Iris pigment epithelial cell (primary cell): ENCODE measurements around the gene CHAF1A.

Experiments
- DNase-seq: peaks from one replicate; pipeline ENCODE4 v3.0.0-alpha.2; 2011; ENCODE audit warnings: low read depth

Gene CHAF1A

GRCh38 chr19:4379383-4380253 is 22.8 kb upstream of the CHAF1A start:
- DNase-seq = peak; percentile 48

- DNase-seq = no peak
Observed at GRCh38 chr19:4380254-4380727, 22.1 kb upstream of the CHAF1A start.

GRCh38 chr19:4385291-4386040 is 17.0 kb upstream of the CHAF1A start:
- no peak for DNase-seq

GRCh38 chr19:4386041-4386782 is 16.2 kb upstream of the CHAF1A start:
- DNase-seq = no peak

- no peak for DNase-seq
Observed at GRCh38 chr19:4388337-4389063, 13.9 kb upstream of the CHAF1A start.

GRCh38 chr19:4389064-4389375 is 13.4 kb upstream of the CHAF1A start:
- DNase-seq = no peak

GRCh38 chr19:4389511-4390016 is 12.9 kb upstream of the CHAF1A start:
- no peak for DNase-seq

GRCh38 chr19:4390017-4390566 is 12.3 kb upstream of the CHAF1A start:
- DNase-seq = peak; percentile 74

- DNase-seq = peak; percentile 31
Observed at GRCh38 chr19:4390567-4391305, 11.7 kb upstream of the CHAF1A start.

GRCh38 chr19:4391306-4391693 is 11.1 kb upstream of the CHAF1A start:
- DNase-seq = peak; percentile 64

- DNase-seq = peak; percentile 82
Observed at GRCh38 chr19:4391701-4392483, 10.5 kb upstream of the CHAF1A start.

- no peak for DNase-seq
Observed at GRCh38 chr19:4393947-4394590, 8.4 kb upstream of the CHAF1A start.

GRCh38 chr19:4396949-4397783 is 5.3 kb upstream of the CHAF1A start:
- no peak for DNase-seq

- DNase-seq = no peak
Observed at GRCh38 chr19:4399812-4400134, 2.7 kb upstream of the CHAF1A start.

- DNase-seq = peak; percentile 86
Observed at GRCh38 chr19:4400135-4400936, 2.1 kb upstream of the CHAF1A start, which contains the start of gene SH3GL1. TSS of gene SH3GL1 (minus strand) at chr19:4400547. CDS start at chr19:4400368, 179 bp downstream.

GRCh38 chr19:4401769-4402170 is 670 bp upstream of the CHAF1A start:
- DNase-seq = no peak

- no peak for DNase-seq
Observed at GRCh38 chr19:4403005-4403761, 743 bp downstream of the CHAF1A start.
